Natural killer cell (primary cell): ENCODE data around the gene DCK. TPM values are rescaled to one million over a fixed set of nuclear protein-coding genes. Genes with fewer than 3 reads are reported as not detected.

Experiments used
- ATAC-seq, 3 donors: fragments of 150-1000 bp in 2 of 3; fragments of 200-7000 bp in 1 of 3; cut with Tn5 transposase; 1 replicate in 1 of 3; 2 replicates in 2 of 3; pipeline ENCODE4 v1.10.0; 2021; ENCODE audit warnings: mild to moderate bottlenecking in 2 of 3, moderate library complexity in 2 of 3
- DNase-seq, 2 donors: peaks; one replicate each; pipeline versions ENCODE4 v3.0.0 to v3.0.0-alpha.2; 2013 to 2021; ENCODE audit warnings: mixed read lengths in 1 of 2
- H3K27ac ChIP-seq: one replicate; pipeline ENCODE4 v1.5.1; 2013; ENCODE audit warnings: mild to moderate bottlenecking, low read length
- H3K27me3 ChIP-seq: one replicate; pipeline ENCODE4 v1.6.1; 2013; ENCODE audit warnings: low read length; ENCODE audit not compliant: control insufficient read depth, insufficient read depth
- H3K36me3 ChIP-seq: one replicate; pipeline ENCODE4 v1.6.1; 2013; ENCODE audit warnings: low read length; ENCODE audit not compliant: control insufficient read depth, insufficient read depth
- H3K4me1 ChIP-seq: one replicate; pipeline ENCODE4 v1.6.1; 2013; ENCODE audit warnings: low read length; ENCODE audit not compliant: control insufficient read depth, insufficient read depth
- H3K4me3 ChIP-seq: one replicate; pipeline ENCODE4 v1.5.1; 2013; ENCODE audit warnings: low read length
- H3K9me3 ChIP-seq: one replicate; pipeline ENCODE4 v1.6.1; 2013; ENCODE audit warnings: low read length; ENCODE audit not compliant: control insufficient read depth, insufficient read depth
- H3K27ac Mint-ChIP-seq, 2 donors: one replicate each; pipeline ENCODE4 v1.8.0; 2022; ENCODE audit warnings: mild to moderate bottlenecking in 2 of 2, mixed read lengths in 2 of 2, moderate library complexity in 1 of 2
- H3K27me3 Mint-ChIP-seq, 2 donors: one replicate each; pipeline ENCODE4 v1.8.0; 2022; ENCODE audit warnings: low read depth in 2 of 2, mixed read lengths in 2 of 2
- H3K36me3 Mint-ChIP-seq: one replicate; pipeline ENCODE4 v1.8.0; 2022; ENCODE audit warnings: mixed read lengths
- H3K4me1 Mint-ChIP-seq, 2 donors: one replicate each; pipeline ENCODE4 v1.8.0; 2022; ENCODE audit warnings: mixed read lengths in 2 of 2
- H3K4me3 Mint-ChIP-seq: one replicate; pipeline ENCODE4 v1.8.0; 2022; ENCODE audit warnings: mild to moderate bottlenecking, moderate library complexity, mixed read lengths
- H3K9me3 Mint-ChIP-seq, 2 donors: one replicate each; pipeline ENCODE4 v1.8.0; 2022; ENCODE audit warnings: mixed read lengths in 2 of 2
- CTCF ChIP-seq: fragments of 200-600 bp; IDR thresholded peaks from one replicate; pipeline ENCODE4 v1.8.0; 2022; ENCODE audit warnings: antibody characterized with exemption
- WGBS: methylation state at CpG from one replicate; pipeline ENCODE4 v1.1.7; 2013; ENCODE audit warnings: missing lambda C conversion rate; ENCODE audit not compliant: insufficient coverage; 5-methylcytosine and 5-hydroxymethylcytosine counted together
- intact Hi-C: fragments of 100-400 bp; cut with micrococcal nuclease; formaldehyde crosslinking; loops from one replicate; pipeline ENCODE4 v1.14.2; 2022
- total RNA-seq, 4 donors: library from RNA; stranded (reverse); fragments of 120-200 nt in 1 of 4; gene quantifications; one replicate each; pipeline versions ENCODE4 v1.2.3 to v1.2.4, GENCODE V29; 2013 to 2022

Gene DCK
- total RNA-seq, 3 donors from 2014 or later (not counting 1 experiment from before 2014, with no cell fraction given): 28.3 to 32.7 (median 29.5) TPM

DNA sequence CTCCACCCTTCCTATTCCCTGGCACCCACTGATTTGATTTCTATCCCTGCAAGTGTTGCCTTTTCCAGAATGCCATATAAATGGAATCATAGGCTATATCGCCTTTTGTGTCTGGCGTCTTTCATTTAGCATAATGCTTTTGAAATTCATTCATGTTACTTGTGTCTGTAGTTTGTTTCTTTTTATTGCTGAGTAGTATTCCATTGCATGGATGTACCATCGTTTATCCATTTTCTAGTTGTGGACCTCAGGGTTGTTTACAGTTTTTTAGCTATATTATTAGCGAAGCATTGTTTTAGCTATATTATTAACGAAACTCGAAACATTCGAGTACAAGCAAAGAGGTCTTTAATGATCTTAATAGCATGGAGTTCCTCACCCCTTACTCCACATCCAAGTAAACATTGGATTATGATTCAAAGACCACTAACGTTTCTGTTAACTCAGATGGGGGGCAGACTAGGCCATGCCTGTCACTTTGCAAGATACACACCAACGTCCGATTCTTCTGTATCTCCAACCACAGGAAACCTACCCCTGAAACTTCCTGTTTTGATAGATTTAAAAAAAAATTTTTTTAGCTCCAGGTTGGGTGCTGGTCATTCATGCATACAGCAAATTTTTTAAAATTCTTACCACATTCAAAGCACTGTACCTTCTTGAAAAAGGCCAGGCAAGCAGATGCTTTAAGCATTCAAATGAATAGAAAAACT, 1.1 kb downstream of the DCK start:
- intact Hi-C loops: loop anchor here (2.0 to 10.0 kb wide), 4 partner anchors 14 to 310 kb away; partner anchors contain the start of genes MOB1B and UTP3
- Histone ChIP-seq H3K4me3 (peak overlapping the region; percentile 99), H3K36me3 (peaks cover 7% of the 10 kb centered on the region), H3K4me1 (peaks cover 26% of the 10 kb centered on the region), H3K27ac (peak overlapping the region; percentile 77), H3K27me3 (no peaks in the 10 kb centered on the region), H3K9me3 (no peaks in the 10 kb centered on the region)
- peak overlapping the region; percentile 87 to 90 for H3K27ac Mint-ChIP-seq
- 20% methylated on average over 8 of the region's 10 CpGs for WGBS
- TF ChIP-seq CTCF: no peak
- no peaks in the 10 kb centered on the region for H3K9me3 Mint-ChIP-seq
- no peaks in the 10 kb centered on the region for H3K27me3 Mint-ChIP-seq
- H3K36me3 Mint-ChIP-seq: no peaks in the 10 kb centered on the region
- ATAC-seq (no peak), DNase-seq (peak in 1 of 2 donors; percentile 38)
- peaks cover 60 to 62% of the 10 kb centered on the region in 2 donors for H3K4me1 Mint-ChIP-seq
- peak overlapping the region; percentile 95 for H3K4me3 Mint-ChIP-seq

- Mint-ChIP-seq H3K27ac (peak overlapping the region; percentile 87 to 90), H3K9me3 (no peaks in the 10 kb centered on the region), H3K4me3 (peak overlapping the region; percentile 95), H3K4me1 (peaks cover 74 to 76% of the 10 kb centered on the region in 2 donors), H3K27me3 (no peaks in the 10 kb centered on the region), H3K36me3 (no peaks in the 10 kb centered on the region)
- ATAC-seq: peak in 1 of 3 donors; percentile 20
- DNase-seq: peak in 1 of 2 donors; percentile 47
- 0% methylated on average over 4 of the region's 4 CpGs for WGBS
- Histone ChIP-seq H3K27ac (peak overlapping the region; percentile 77), H3K9me3 (no peaks in the 10 kb centered on the region), H3K4me3 (peak overlapping the region; percentile 99), H3K36me3 (peaks cover 7% of the 10 kb centered on the region), H3K4me1 (peaks cover 26% of the 10 kb centered on the region), H3K27me3 (no peaks in the 10 kb centered on the region)
- intact Hi-C loops: loop anchor here (10.0 kb wide), 1 partner anchor 311 kb away; the partner anchor contains the start of gene UTP3
- no peak for TF ChIP-seq CTCF
These were observed 2.5 kb downstream of the DCK start for GRCh38 chr4:70996018-70996360.

- Histone ChIP-seq H3K36me3 (peaks cover 7% of the 10 kb centered on the region), H3K4me3 (peak overlapping the region; percentile 8), H3K4me1 (peaks cover 26% of the 10 kb centered on the region), H3K27me3 (no peaks in the 10 kb centered on the region), H3K9me3 (no peaks in the 10 kb centered on the region), H3K27ac (peak overlapping the region; percentile 77)
- DNase-seq (peak in 1 of 2 donors; percentile 9), ATAC-seq (no peak)
- H3K4me1 Mint-ChIP-seq: peaks cover 79 to 83% of the 10 kb centered on the region in 2 donors
- peaks cover 2 to 3% of the 10 kb centered on the region in 2 donors for H3K9me3 Mint-ChIP-seq
- intact Hi-C loops: loop anchor here (10.0 kb wide), 1 partner anchor 312 kb away; the partner anchor contains the start of gene UTP3
- 50% methylated on average over 1 of the region's 1 CpG for WGBS
- peak overlapping the region; percentile 95 for H3K4me3 Mint-ChIP-seq
- peaks cover 5% of the 10 kb centered on the region for H3K36me3 Mint-ChIP-seq
- no peaks in the 10 kb centered on the region for H3K27me3 Mint-ChIP-seq
- H3K27ac Mint-ChIP-seq: peak overlapping the region; percentile 87 to 90
- no peak for TF ChIP-seq CTCF
These were observed 3.6 kb downstream of the DCK start for GRCh38 chr4:70997036-70997435.
